GM15510 (cell line): Measurements from ENCODE around the gene RBM12.

Source experiments
- POLR2A ChIP-seq: IDR thresholded peaks from 3 replicates; pipeline ENCODE4 v1.6.1; 2011; ENCODE audit warnings: borderline replicate concordance; ENCODE audit not compliant: insufficient read length; ENCODE audit errors: extremely low read depth

The RBM12 gene

DNA sequence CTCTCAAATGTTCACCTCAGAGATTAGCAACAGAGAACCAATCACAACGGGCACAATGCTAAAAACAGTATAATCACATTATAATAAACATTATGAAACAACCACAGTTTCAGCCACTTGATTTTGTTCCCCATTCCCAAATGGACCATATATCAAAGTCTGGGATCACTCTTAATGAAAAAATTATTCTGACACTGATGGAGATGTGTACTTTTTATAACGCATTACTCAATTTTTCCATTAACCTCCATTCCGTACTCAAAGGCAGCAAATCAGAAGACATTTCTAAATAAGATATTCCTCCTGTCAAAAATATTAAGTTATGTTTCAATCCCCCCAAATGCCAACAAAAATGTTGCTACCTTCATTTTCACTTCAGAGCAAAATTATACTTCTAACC, 2.8 kb downstream of the RBM12 start:
- TF ChIP-seq POLR2A: no peak

- TF ChIP-seq POLR2A: no peak
Measured at GRCh38 chr20:35661053-35661452, 3.6 kb downstream of the RBM12 start.

DNA sequence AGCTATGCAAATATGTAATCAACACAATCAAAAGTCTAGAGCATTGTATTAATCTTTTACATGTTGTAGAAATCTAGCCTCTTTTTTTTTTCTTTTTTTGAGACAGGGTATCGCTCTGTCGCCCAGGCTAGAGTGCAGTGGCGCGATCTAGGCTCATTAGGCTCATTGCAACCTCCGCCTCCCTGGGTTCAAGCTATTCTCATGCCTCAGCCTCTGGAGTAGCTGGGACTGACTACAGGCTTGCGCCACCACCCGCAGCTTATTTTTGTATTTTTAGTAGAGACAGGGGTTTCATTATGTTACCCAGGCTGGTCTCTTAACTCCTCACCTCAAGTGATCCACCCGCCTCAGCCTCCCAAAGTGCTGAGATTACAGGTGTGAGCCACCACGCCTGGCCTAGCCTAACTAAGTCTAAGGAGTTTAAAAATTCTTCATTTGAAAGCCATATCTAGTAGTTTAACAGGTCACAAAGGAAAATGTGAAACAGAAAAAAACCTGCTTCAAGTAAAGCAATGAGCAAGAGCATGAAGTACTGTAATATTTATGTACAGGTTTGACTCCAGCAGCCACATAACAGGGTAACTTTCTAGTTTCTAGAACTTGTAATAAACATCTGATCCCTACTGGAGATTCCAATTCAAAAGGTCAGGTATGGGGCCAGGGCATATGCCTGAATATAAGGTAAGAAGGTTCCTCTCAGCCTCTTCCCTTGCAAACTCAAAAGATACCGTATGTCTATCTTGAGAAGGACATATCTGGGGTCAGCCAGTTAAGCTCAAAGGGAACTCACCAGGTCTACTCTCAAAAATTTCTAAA, 4.4 kb downstream of the RBM12 start:
- no peak for TF ChIP-seq POLR2A

GRCh38 chr20:35657271-35657670, 7.4 kb downstream of the RBM12 start:
- no peak for TF ChIP-seq POLR2A

GRCh38 chr20:35654415-35654814, 10.3 kb downstream of the RBM12 start:
- no peak for TF ChIP-seq POLR2A

- no peak for TF ChIP-seq POLR2A
Measured at GRCh38 chr20:35653893-35654292, 10.8 kb downstream of the RBM12 start.

- TF ChIP-seq POLR2A: no peak
Measured at GRCh38 chr20:35653430-35653734, 11.3 kb downstream of the RBM12 start.

GRCh38 chr20:35652641-35653429, 11.9 kb downstream of the RBM12 start:
- TF ChIP-seq POLR2A: no peak

GRCh38 chr20:35651958-35652357, 12.7 kb downstream of the RBM12 start:
- no peak for TF ChIP-seq POLR2A

GRCh38 chr20:35650632-35651031, 14.1 kb downstream of the RBM12 start:
- TF ChIP-seq POLR2A: no peak

GRCh38 chr20:35648836-35649235, 15.9 kb downstream of the RBM12 start:
- TF ChIP-seq POLR2A: no peak

GRCh38 chr20:35644806-35645205, 19.9 kb downstream of the RBM12 start:
- no peak for TF ChIP-seq POLR2A

- no peak for TF ChIP-seq POLR2A
Measured at GRCh38 chr20:35643045-35643444, 21.7 kb downstream of the RBM12 start.

DNA sequence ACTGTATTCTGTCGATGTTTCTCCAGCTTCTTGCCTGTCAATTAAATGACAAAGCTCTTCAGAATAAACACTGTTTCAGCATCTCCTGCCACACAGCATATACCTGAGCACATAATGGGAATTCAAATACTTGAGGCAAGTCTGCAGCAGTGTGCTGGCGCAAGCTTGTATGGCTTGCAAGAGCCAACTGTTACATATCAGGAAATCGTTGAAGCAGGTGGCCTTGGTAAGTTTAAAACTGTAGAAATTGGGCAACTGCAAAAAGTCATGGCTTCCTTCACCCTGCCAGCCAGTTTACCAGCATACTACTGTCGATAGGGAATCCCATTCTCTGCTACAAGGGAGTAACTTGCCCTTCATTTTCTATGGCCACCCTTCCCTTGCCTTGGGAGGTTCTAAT, 23.0 kb downstream of the RBM12 start:
- no peak for TF ChIP-seq POLR2A

- TF ChIP-seq POLR2A: no peak
Measured at GRCh38 chr20:35640724-35641123, 24.0 kb downstream of the RBM12 start.

DNA sequence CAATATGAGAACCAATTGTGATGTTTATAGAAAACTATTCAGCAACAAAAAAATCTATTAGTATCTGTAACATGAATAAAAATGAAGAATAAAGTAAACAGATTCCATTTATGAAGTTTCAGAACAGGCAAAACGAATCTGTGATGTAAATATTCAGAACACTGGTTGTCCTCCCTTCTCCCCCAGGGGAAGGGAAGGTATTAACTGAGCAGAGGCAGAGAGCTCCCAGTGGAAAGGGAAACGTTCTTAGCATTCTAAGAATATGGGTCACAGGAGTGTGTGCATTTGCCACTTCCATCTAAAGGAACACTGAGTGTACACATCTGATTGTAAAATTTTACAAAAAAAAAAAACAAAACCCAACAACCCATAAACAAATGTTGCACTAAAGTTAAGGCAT, 25.9 kb downstream of the RBM12 start:
- no peak for TF ChIP-seq POLR2A
